ENCODE data around the gene RAD51B. TPM values are rescaled to one million over a fixed set of nuclear protein-coding genes. Genes with fewer than 3 reads are reported as not detected.
A peak's percentile ranks its signal among the peaks of the same experiment; 100 is the strongest.

RAD51B gene
- total RNA-seq, 1 experiment from 2014 or later = 23.3 TPM

- intact Hi-C loops (cut with micrococcal nuclease; ENCODE audit: unreplicated experiment) = loop anchor here (1.0 kb wide), 1 partner anchor 38 kb away; no protein-coding TSS in a partner anchor
- Histone ChIP-seq H3K36me3 (ENCODE audit: insufficient read depth, low read length, poor library complexity, severe bottlenecking) (no peaks in the 10 kb centered on the region), H3K9me3 (ENCODE audit: low read depth, low read length, poor library complexity, severe bottlenecking) (no peaks in the 10 kb centered on the region), H3K27me3 (replicated peaks; ENCODE audit: insufficient read depth, low read depth, low read length, poor library complexity) (no peaks in the 10 kb centered on the region), H3K4me3 (ENCODE audit: low read depth, low read length, poor library complexity, severe bottlenecking) (no peak overlapping the region), H3K27ac (ENCODE audit: low read depth, low read length, poor library complexity, severe bottlenecking) (no peak overlapping the region), H3K4me1 (ENCODE audit: insufficient read depth, low read length, poor library complexity, severe bottlenecking) (peaks cover 12% of the 10 kb centered on the region)
- BruUV-seq (replicated peaks) = no TSS peak
- no peak for TF ChIP-seq EZH2 (IDR thresholded peaks at IDR 0.05; ENCODE audit: borderline replicate concordance, low read depth, low read length, poor library complexity, severe bottlenecking)
- no peak for TF ChIP-seq CTCF (conservative IDR thresholded peaks at IDR 0.05; ENCODE audit: low read depth, low read length)
- CTCF ChIA-PET = no interaction called here
- POLR2A ChIA-PET (ENCODE audit: low non-redundant PET) = interaction anchor here (0.5 kb wide), 2 partner anchors 177 to 334 kb away, joined by 3 to 8 read pairs; partner anchors contain the start of gene ZFP36L1
- DNase-seq (ENCODE audit: low spot score) = peak; percentile 29
These were observed 639.4 kb downstream of the RAD51B start for GRCh38 chr14:68458840-68459469.

- CTCF ChIA-PET = no interaction called here
- H3K4me3 ChIP-seq (ENCODE audit: low read depth, low read length, poor library complexity, severe bottlenecking) = no peak overlapping the region
- H3K9me3 ChIP-seq (ENCODE audit: low read depth, low read length, poor library complexity, severe bottlenecking) = no peaks in the 10 kb centered on the region
- H3K4me1 ChIP-seq (ENCODE audit: insufficient read depth, low read length, poor library complexity, severe bottlenecking) = peaks cover 14% of the 10 kb centered on the region
- no TSS peak for BruUV-seq (replicated peaks)
- POLR2A ChIA-PET (ENCODE audit: low non-redundant PET) = interaction anchor here (0.5 kb wide), 2 partner anchors 178 to 333 kb away, joined by 3 to 8 read pairs; partner anchors contain the start of gene ZFP36L1
- no peaks in the 10 kb centered on the region for H3K36me3 ChIP-seq (ENCODE audit: insufficient read depth, low read length, poor library complexity, severe bottlenecking)
- DNase-seq (ENCODE audit: low spot score) = no peak
- H3K27ac ChIP-seq (ENCODE audit: low read depth, low read length, poor library complexity, severe bottlenecking) = no peak overlapping the region
- intact Hi-C loops (cut with micrococcal nuclease; ENCODE audit: unreplicated experiment) = loop anchor here (1.0 kb wide), 1 partner anchor 38 kb away; no protein-coding TSS in a partner anchor
- TF ChIP-seq EZH2 (IDR thresholded peaks at IDR 0.05; ENCODE audit: borderline replicate concordance, low read depth, low read length, poor library complexity, severe bottlenecking) = no peak
- no peak for TF ChIP-seq CTCF (conservative IDR thresholded peaks at IDR 0.05; ENCODE audit: low read depth, low read length)
- no peaks in the 10 kb centered on the region for H3K27me3 ChIP-seq (replicated peaks; ENCODE audit: insufficient read depth, low read depth, low read length, poor library complexity)
These were observed 640.0 kb downstream of the RAD51B start for GRCh38 chr14:68459480-68460136.

GRCh38 chr14:68460541-68460940 is 641.0 kb downstream of the RAD51B start:
- H3K9me3 ChIP-seq (ENCODE audit: low read depth, low read length, poor library complexity, severe bottlenecking) = no peaks in the 10 kb centered on the region
- CTCF ChIA-PET = interaction anchor here (0.6 to 0.7 kb wide), 2 partner anchors 42 to 191 kb away, joined by 3 to 6 read pairs; no protein-coding TSS in a partner anchor
- no peak for TF ChIP-seq EZH2 (IDR thresholded peaks at IDR 0.05; ENCODE audit: borderline replicate concordance, low read depth, low read length, poor library complexity, severe bottlenecking)
- intact Hi-C loops (cut with micrococcal nuclease; ENCODE audit: unreplicated experiment) = no loop called here
- no peak for DNase-seq (ENCODE audit: low spot score)
- BruUV-seq (replicated peaks) = no TSS peak
- no peak overlapping the region for H3K4me3 ChIP-seq (ENCODE audit: low read depth, low read length, poor library complexity, severe bottlenecking)
- peaks cover 18% of the 10 kb centered on the region for H3K4me1 ChIP-seq (ENCODE audit: insufficient read depth, low read length, poor library complexity, severe bottlenecking)
- no peak overlapping the region for H3K27ac ChIP-seq (ENCODE audit: low read depth, low read length, poor library complexity, severe bottlenecking)
- no peaks in the 10 kb centered on the region for H3K36me3 ChIP-seq (ENCODE audit: insufficient read depth, low read length, poor library complexity, severe bottlenecking)
- POLR2A ChIA-PET (ENCODE audit: low non-redundant PET) = no interaction called here
- H3K27me3 ChIP-seq (replicated peaks; ENCODE audit: insufficient read depth, low read depth, low read length, poor library complexity) = no peaks in the 10 kb centered on the region

All from A673 (cell line).